Right lobe of liver (tissue), 4 donors: ENCODE measurements around the gene ZNF830.

Experiments
- POLR2A ChIP-seq: fragments of 450-650 bp; IDR thresholded peaks from one replicate; pipeline ENCODE4 v1.6.1; 2017; ENCODE audit warnings: antibody characterized with exemption, mild to moderate bottlenecking
- TF ChIP-seq, protein P1 (sequence below), 4 donors: fragments of 200-600 bp in 3 of 4; fragments of 450-650 bp in 1 of 4; IDR thresholded peaks; one replicate each; pipeline versions ENCODE4 v1.5.1 to v1.8.0; 2016 to 2022; ENCODE audit warnings: antibody characterized with exemption in 4 of 4, mild to moderate bottlenecking in 2 of 4
- donor health status: DM: no; HTN: no; CAD: no.
- donor health status: DM: no; HTN: no; CAD: no.
- donor health status: DM: no; HTN: yes; CAD: no.

DNA sequence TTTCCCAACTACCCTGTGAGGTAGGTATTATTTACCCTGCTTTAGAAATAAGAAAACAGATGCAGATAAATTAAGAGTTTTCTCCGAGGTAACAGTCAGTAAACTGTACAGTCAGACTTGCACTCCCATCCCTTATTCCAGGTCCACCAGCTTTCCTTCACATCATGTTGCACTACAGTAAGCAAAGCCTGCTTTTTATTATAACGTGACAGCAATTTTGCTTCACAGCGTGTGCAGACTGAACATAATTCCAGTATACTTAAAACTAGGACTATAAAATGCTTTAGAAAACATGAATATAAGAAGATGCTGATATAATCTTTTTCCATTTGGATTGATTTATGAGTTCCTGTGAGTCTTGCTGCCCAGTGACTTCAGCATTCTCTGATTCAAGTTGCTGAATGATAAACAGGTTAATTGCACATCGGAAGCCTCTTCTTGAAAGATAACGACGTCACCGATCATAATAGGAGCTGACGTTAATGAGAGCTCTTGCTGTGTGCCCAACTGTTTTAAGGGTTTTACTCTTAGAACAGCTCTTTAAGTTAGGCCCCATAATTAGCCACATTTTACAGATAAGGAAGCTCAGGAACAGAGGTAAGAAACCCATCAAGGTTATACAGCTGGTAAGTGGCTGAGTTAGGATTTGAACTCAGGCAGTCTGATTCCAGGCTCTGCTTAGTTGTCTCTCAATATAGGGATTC lies 20.4 kb downstream of the ZNF830 start:
- no peak for TF ChIP-seq POLR2A
- TF ChIP-seq, protein P1, sequence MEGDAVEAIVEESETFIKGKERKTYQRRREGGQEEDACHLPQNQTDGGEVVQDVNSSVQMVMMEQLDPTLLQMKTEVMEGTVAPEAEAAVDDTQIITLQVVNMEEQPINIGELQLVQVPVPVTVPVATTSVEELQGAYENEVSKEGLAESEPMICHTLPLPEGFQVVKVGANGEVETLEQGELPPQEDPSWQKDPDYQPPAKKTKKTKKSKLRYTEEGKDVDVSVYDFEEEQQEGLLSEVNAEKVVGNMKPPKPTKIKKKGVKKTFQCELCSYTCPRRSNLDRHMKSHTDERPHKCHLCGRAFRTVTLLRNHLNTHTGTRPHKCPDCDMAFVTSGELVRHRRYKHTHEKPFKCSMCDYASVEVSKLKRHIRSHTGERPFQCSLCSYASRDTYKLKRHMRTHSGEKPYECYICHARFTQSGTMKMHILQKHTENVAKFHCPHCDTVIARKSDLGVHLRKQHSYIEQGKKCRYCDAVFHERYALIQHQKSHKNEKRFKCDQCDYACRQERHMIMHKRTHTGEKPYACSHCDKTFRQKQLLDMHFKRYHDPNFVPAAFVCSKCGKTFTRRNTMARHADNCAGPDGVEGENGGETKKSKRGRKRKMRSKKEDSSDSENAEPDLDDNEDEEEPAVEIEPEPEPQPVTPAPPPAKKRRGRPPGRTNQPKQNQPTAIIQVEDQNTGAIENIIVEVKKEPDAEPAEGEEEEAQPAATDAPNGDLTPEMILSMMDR (IDR thresholded peaks at IDR 0.05), result no peak
